ENCODE results near the gene RTN4RL2.
A peak's percentile ranks its signal among the peaks of the same experiment; 100 is the strongest.

RTN4RL2 gene

DNA sequence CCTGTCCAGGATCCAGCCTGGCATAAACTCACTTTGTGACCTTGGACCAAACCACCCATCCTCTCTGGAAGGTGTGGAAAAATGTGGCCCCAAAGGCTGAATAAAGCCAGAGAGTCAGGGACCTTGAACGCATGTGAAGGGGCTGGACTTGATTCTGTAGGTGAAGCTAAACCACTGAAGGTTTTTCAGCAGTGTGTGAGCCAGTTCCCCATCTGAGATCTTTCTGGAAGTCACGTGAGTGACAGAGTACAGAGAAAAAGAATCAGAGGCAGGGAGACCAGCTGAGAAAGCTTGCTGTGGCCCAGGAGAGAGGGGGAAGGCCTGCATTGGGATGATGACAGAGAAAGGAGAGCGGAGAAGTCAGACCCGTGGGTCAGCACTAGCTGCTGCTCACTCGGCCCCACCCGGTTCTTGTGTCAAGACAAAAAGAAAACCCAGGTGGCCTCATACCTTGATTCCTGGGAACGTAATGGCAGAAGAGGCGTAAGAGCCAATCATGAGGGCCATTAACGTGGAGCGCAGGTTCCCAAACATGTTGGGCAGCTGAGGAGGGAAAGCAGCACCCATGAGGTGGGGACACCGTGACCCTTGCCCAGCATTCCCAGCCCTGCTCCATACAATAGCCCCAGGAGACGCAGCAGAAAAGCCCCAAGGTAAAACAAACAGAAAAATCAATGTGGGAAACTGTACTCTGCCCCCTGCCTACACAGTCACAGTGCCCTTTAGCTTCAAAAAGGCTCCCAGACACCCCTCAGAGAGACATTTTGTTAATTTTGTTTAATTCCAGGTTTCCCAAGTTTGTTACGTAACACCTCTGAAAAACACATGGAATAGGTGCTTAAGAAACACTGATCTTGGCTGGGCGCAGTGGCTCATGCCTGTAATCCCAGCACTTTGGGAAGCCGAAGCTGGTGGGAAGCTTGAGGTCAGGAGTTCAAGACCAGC, 37.2 kb downstream of the RTN4RL2 start:
- no peak for DNase-seq (ENCODE audit: low read depth)
- H3K4me3 ChIP-seq (ENCODE audit: low read length) = no peak overlapping the region
- TF ChIP-seq, protein P1, sequence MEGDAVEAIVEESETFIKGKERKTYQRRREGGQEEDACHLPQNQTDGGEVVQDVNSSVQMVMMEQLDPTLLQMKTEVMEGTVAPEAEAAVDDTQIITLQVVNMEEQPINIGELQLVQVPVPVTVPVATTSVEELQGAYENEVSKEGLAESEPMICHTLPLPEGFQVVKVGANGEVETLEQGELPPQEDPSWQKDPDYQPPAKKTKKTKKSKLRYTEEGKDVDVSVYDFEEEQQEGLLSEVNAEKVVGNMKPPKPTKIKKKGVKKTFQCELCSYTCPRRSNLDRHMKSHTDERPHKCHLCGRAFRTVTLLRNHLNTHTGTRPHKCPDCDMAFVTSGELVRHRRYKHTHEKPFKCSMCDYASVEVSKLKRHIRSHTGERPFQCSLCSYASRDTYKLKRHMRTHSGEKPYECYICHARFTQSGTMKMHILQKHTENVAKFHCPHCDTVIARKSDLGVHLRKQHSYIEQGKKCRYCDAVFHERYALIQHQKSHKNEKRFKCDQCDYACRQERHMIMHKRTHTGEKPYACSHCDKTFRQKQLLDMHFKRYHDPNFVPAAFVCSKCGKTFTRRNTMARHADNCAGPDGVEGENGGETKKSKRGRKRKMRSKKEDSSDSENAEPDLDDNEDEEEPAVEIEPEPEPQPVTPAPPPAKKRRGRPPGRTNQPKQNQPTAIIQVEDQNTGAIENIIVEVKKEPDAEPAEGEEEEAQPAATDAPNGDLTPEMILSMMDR (conservative IDR thresholded peaks at IDR 0.05; ENCODE audit: low read length) = no peak

DNA sequence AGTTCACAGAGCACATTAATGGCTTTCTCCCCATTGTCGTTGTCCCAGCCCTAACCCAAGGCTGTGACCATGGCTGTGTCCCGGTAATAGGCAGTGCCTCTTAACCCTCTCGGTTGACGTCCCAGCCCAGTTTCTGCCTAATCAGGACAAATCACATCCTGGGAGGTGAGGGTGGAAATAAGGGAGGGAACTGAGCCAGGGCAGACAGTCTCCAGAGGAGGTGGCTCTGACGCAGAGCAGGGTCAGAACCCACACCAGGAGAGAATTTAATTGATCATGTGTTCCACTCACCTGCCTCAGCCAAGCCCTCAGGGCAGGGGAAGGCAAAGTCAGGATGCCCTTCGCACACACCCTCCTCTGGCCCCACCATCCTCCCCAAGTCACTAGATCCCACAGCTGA, 38.2 kb downstream of the RTN4RL2 start:
- H3K4me3 ChIP-seq (ENCODE audit: low read length) = no peak overlapping the region
- DNase-seq (ENCODE audit: low read depth) = no peak
- TF ChIP-seq, protein P1 (conservative IDR thresholded peaks at IDR 0.05; ENCODE audit: low read length) = no peak

DNA sequence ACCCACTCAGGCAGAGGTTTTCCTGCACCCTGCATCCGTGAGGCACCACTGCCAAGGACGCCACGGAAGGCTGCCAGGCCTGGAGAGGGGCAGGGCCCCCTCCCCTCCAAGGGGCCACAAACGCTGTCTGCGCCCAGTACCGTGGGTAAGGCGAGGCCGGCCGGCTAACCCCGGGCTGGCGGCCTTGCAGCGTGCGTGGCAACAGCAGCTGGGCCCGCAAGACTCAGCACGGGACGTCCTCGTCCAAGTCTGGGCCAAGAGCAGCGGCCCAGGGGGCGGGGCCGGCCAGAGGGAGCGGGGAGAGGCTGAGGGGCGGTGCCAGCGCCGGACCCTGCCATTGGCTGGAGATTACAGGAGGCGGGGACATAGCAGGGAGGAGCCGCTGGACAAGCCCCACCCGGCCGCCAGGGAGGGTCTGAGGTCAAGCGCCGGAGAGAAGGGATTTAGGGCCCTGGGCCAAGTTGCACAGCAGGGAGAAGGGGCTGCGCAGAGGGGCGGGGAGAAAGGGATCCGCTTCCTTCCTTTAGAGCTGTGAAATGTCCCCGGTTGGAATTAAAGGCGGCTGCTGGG, 39.2 kb downstream of the RTN4RL2 start:
- peak; percentile 87 for DNase-seq (ENCODE audit: low read depth)
- peak overlapping the region; percentile 55 for H3K4me3 ChIP-seq (ENCODE audit: low read length)
- TF ChIP-seq, protein P1 (conservative IDR thresholded peaks at IDR 0.05; ENCODE audit: low read length) = no peak

DNA sequence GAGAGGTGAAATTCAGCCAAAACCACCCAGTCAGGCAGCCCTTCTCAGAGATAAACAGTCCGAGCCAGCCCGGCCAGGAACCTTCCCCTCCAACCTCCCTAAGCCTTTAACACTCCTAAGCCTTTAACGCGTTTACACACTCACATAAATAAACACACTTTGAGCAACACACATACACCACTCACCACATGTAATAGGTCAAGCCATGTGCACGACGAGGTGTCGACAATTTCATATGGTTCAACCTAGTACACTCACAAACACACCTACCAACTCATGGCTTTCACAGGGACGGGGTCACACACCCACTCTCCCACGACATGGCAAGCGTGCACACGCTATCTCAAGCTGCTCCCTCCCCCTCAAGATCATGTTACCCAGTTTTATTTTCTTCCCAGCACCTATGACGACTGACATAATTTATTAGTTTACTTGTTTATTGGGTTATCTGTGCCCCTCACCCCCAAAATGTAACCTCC, 39.7 kb downstream of the RTN4RL2 start:
- TF ChIP-seq, protein P1 (conservative IDR thresholded peaks at IDR 0.05; ENCODE audit: low read length) = no peak
- peak overlapping the region; percentile 55 for H3K4me3 ChIP-seq (ENCODE audit: low read length)

DNA sequence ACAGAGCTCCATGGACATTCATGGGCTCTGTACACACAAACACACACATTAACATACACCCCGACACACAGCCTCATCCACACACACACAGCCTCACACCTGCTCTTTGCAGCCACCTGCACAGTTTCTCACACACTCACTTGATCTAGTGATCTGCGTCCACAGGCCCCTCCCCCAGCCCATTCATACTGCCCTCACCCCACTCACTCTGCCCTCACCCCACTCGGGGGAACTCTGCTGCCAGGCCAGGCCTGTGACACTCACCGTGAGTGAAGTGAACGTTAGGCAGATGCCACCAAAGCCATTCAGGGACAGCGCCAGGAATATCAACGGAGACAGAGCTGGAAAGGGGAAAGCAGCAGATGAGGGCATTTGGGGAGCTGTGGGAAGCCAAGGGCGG, 40.2 kb downstream of the RTN4RL2 start:
- TF ChIP-seq, protein P1 (conservative IDR thresholded peaks at IDR 0.05; ENCODE audit: low read length) = no peak
- no peak for DNase-seq (ENCODE audit: low read depth)
- no peak overlapping the region for H3K4me3 ChIP-seq (ENCODE audit: low read length)

More for the DNA sequence above, 39.7 kb downstream of the RTN4RL2 start:
- DNase-seq (ENCODE audit: low read depth) = no peak

DNA sequence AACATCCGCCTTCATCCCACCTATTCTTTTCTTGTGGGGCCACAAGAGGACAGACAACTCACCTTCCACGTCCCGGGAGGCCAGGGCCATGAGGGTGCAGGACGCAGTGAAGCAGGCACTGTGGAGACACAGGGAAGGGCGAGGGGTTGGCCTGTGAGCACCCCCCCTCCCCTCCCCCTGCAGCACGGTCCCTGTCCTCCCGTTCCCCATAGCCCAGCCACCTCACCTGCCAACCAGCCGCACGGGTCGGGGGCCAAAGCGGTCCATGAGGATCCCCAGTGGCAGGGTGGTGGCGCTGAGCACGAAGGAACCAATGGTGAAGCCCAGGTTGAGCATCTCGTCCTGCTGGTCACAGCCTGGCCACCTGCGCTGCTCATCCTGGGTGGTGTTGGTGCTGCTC, 40.6 kb downstream of the RTN4RL2 start:
- H3K4me3 ChIP-seq (ENCODE audit: low read length) = no peak overlapping the region
- DNase-seq (ENCODE audit: low read depth) = no peak
- TF ChIP-seq, protein P1 (conservative IDR thresholded peaks at IDR 0.05; ENCODE audit: low read length) = no peak
